SJSA1 (cell line): ENCODE measurements around the gene MATR3. TPM values are rescaled to one million over a fixed set of nuclear protein-coding genes. Genes with fewer than 3 reads are reported as not detected.

Experiments
- DNase-seq, 2 experiments: peaks; one replicate each; pipeline ENCODE4 v3.0.0-alpha.2; 2015 to 2020; ENCODE audit warnings: low spot score in 2 of 2, low read depth in 1 of 2
- H3K27ac ChIP-seq: fragments of 250-450 bp; sonication (Bioruptor Pico); 2 replicates; pipeline ENCODE4 v1.5.1; 2020; ENCODE audit warnings: mild to moderate bottlenecking, moderate library complexity
- H3K27me3 ChIP-seq: fragments of 250-450 bp; sonication (Bioruptor Pico); replicated peaks from 2 replicates; pipeline ENCODE4 v1.5.1; 2020; ENCODE audit warnings: mild to moderate bottlenecking, moderate library complexity
- H3K36me3 ChIP-seq: fragments of 250-450 bp; sonication (Bioruptor Pico); 2 replicates; pipeline ENCODE4 v1.5.1; 2020; ENCODE audit warnings: mild to moderate bottlenecking
- H3K4me1 ChIP-seq: fragments of 250-450 bp; sonication (Bioruptor Pico); replicated peaks from 2 replicates; pipeline ENCODE4 v1.6.1; 2021; ENCODE audit warnings: mild to moderate bottlenecking
- H3K4me3 ChIP-seq: fragments of 250-450 bp; sonication (Bioruptor Pico); 2 replicates; pipeline ENCODE4 v1.5.1; 2020; ENCODE audit warnings: mild to moderate bottlenecking
- H3K9me3 ChIP-seq: fragments of 250-450 bp; sonication (Bioruptor Pico); replicated peaks from 2 replicates; pipeline ENCODE4 v1.5.1; 2020; ENCODE audit warnings: mild to moderate bottlenecking
- total RNA-seq: library from RNA; depleted of rRNA; stranded (reverse); fragments of >200 nt; shearing (Covaris generic); gene quantifications from 2 replicates; pipeline ENCODE4 v1.2.3, GENCODE V29; 2014

Gene MATR3
- total RNA-seq, 1 experiment from 2014 or later = 470 TPM

DNA sequence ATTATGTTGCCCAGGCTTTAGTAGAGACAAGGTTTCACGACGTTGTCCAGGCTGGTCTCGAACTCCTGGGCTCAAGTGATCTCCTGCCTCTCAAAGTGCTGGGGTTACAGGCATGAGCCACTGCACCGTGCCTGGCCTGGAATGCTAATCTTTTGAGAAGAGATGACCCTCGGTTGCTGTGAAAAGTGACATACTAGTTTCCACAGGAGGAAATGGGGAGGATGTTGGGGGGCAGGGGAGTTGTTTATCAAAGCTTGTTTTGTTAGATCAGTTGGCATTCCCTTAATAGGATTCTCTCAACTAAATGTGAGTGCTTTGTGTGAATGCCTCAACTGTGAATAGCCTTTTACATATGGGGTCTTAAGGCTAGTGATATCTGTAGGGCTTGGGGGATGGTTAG lies 16.4 kb upstream of the MATR3 start:
- Histone ChIP-seq H3K4me1 (peaks cover 30% of the 10 kb centered on the region), H3K36me3 (peaks cover 62% of the 10 kb centered on the region), H3K9me3 (no peaks in the 10 kb centered on the region), H3K27me3 (no peaks in the 10 kb centered on the region), H3K4me3 (no peak overlapping the region), H3K27ac (no peak overlapping the region)
- DNase-seq = no peak

DNA sequence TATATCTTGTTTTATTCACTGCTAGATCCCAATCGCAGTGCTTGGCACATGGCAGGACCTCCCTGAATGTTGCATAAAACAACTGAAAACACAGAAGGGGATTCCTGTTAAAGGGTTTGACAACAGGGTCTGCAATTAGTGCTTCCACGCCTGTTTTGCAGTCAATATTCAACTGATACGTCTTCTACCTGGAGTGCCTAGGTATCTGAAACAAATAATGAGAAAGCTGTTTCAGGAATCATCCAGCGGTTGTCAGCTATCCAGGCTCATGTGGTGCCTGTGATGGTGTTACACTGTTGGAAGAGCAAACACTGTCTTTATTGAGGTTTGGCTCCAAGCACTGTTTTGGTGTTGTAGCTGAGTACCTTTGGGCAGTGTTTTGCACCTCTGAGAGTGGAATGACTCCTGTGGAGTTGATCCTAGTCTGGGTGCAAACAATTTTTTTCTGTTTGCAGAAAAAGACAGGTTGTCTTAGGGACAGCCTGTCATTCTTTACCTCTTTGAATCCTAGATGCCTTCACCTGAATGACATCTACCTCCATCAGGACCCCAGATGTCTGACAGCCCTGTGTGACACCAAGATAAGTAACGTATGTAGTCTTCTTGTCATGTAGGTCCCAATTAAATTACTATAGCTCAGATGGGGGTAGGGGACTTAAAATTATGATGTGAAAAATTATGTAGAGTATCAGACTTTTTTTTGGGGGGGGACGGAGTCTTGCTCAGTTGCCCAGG lies 14.8 kb upstream of the MATR3 start:
- Histone ChIP-seq H3K27me3 (no peaks in the 10 kb centered on the region), H3K4me3 (no peak overlapping the region), H3K27ac (no peak overlapping the region), H3K4me1 (peaks cover 15% of the 10 kb centered on the region), H3K36me3 (peaks cover 78% of the 10 kb centered on the region), H3K9me3 (no peaks in the 10 kb centered on the region)
- DNase-seq = no peak

DNA sequence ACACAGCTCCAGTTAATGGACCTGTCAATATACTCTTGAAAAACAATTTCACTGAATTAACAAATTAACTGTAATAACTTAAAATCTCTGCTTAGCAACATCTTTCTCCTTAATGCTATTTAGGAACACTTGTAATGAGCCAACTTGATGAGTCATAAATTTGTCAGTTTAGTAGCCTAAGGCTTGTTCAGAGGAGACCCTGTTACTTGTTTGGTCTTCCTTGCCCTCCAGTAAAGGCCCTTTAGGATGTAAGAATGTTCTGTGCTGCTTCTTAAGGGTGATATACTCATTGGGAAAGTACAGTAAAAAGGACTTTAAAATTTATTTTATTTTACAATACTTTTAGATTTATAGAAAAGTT lies 11.4 kb upstream of the MATR3 start:
- peaks cover 90% of the 10 kb centered on the region for H3K36me3 ChIP-seq
- no peaks in the 10 kb centered on the region for H3K27me3 ChIP-seq
- DNase-seq = no peak
- H3K27ac ChIP-seq = no peak overlapping the region
- no peaks in the 10 kb centered on the region for H3K9me3 ChIP-seq
- no peak overlapping the region for H3K4me3 ChIP-seq
- H3K4me1 ChIP-seq = peaks cover 6% of the 10 kb centered on the region

DNA sequence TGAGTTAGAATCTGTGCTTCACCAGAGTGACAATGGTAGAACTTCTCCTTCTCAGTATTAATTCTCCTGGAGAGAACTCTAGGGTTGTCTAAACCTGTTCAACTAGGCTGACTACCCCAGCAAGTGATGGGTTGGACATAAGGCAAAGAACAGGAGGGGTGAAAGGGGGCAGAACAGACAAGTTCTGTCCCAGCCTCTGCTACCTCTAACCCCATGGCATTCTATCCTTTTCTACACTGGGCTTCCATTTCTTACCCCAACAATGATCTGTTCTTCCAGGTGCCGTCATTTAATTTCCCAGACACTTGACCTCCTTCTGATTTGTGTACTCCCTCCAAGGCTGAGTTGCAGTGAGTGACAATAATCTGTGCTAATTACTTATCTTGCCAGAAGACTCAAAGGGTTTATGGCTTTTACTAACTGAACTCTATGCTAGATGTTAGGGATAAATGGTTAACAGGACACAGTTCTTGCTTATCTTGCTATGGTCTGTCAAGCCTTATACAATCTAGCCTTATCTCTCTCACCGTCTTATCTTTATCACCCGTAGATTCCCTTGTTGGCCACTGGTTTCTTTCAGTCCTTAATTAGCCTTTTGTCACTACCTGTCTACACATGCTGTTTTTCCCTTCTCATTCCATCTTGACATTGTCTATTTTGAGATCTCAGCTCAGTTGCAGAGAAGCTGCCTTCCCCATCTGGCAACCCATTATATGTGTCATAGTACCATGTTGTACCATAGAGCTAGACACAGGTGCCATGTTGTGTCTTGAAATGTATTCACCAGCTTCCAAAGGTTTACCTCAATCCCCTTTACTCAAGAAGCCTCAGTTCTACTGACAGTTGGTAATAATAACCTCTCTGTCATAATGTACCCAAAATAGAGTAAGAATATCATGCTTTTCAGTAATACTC lies 10.0 kb upstream of the MATR3 start:
- no peaks in the 10 kb centered on the region for H3K9me3 ChIP-seq
- no peak overlapping the region for H3K4me3 ChIP-seq
- no peak overlapping the region for H3K27ac ChIP-seq
- H3K4me1 ChIP-seq = peaks cover 6% of the 10 kb centered on the region
- H3K36me3 ChIP-seq = peaks cover 83% of the 10 kb centered on the region
- H3K27me3 ChIP-seq = no peaks in the 10 kb centered on the region
- peak in 1 of 2 experiments; percentile 12 for DNase-seq

DNA sequence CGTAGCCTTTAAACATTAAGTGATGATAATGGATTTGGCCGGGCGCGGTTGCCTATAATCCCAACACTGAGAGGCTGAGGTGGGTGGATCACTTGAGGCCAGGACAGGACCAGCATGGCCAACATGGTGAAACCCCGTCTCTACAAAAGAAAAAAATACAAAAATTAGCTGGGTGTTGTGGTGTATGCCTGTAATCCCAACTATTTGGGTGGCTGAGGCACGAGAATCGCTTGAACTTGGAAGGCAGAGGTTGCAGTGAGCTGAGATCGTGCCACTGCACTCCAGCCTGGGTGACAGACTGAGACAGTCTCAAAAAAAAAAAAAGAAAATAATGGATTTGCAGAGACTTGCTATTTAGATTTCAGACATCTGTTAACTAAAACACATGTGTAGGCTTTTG lies 9.2 kb upstream of the MATR3 start:
- no peak overlapping the region for H3K27ac ChIP-seq
- peak in 1 of 2 experiments; percentile 12 for DNase-seq
- peaks cover 75% of the 10 kb centered on the region for H3K36me3 ChIP-seq

DNA sequence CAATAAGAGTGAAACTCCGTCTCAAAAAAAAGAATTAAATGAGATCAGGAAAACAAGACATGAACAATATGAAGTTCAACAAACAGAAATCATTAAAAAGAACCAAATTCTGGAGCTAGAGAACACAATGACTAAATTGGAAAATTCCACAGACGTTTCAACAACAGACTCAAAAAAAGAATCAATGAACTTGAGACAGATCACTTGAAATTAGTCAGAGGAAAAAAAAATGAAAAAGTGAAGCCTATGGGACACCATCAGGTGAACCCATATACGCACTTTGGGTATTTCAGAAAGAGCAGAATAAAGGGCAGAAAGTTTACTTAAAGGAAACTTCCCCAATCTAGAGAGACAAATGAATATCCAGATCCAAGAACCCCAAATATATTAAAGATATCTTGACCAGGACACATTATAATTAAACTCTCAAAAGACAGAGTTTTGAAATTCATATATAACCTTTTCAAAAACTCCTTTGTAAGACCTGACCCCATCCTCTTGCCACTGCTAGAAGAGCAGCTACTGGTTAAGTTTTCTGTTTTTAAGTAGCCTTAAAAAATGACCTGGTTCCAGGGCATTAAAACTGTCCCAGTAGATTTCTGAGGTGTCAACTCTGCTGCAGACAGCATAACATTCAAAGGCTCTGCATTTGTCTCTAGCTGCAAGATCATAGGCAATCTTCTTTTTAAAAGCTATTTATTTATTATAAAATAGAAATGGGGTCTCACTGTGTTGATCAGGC lies 7.7 kb upstream of the MATR3 start:
- H3K4me3 ChIP-seq = no peak overlapping the region
- H3K27ac ChIP-seq = no peak overlapping the region
- H3K9me3 ChIP-seq = no peaks in the 10 kb centered on the region
- H3K36me3 ChIP-seq = peaks cover 60% of the 10 kb centered on the region
- H3K4me1 ChIP-seq = peaks cover 6% of the 10 kb centered on the region
- no peaks in the 10 kb centered on the region for H3K27me3 ChIP-seq
- DNase-seq = no peak

More for the DNA sequence above, 9.2 kb upstream of the MATR3 start:
- Histone ChIP-seq H3K9me3 (no peaks in the 10 kb centered on the region), H3K4me1 (peaks cover 6% of the 10 kb centered on the region), H3K27me3 (no peaks in the 10 kb centered on the region), H3K4me3 (no peak overlapping the region)

DNA sequence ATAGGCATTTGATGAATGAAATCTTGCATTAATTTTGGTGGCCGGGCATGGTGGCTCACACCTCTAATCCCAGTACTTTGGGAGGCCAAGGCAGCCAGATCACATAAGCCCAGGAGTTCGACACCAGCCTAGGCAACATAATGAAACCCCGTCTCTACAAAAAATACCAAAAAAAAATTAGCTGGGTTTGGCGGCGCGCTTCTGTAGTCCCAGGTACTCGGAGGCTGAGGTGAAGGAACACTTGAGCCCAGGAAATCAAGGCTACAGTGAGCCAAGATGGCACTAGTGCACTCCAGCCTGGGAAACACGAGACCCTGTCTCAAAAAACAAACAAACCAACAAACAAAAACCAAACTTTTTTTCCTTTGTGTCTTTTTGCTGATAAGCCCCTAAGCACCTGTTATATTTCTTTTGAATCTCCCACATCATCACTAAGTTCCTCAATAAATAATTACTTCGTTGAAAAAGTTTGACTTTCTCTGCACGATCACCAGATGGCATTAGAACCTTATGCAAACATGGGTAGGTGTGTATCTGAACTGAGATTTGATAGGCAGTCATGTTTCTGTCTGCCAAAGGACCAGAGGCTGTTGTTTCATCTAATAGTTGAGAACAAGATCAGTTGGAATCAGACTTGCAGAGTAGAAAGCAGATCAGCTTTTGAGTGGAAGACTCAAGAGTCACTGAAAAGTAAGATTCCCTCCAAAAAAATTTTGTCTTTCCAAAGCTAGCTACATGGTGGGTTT lies 5.5 kb upstream of the MATR3 start:
- H3K27me3 ChIP-seq = no peaks in the 10 kb centered on the region
- peaks cover 38% of the 10 kb centered on the region for H3K36me3 ChIP-seq
- H3K4me3 ChIP-seq = no peak overlapping the region
- H3K9me3 ChIP-seq = no peaks in the 10 kb centered on the region
- H3K4me1 ChIP-seq = peaks cover under 1% of the 10 kb centered on the region; the same call in 1 of the 2 replicates
- DNase-seq = no peak
- no peak overlapping the region for H3K27ac ChIP-seq

DNA sequence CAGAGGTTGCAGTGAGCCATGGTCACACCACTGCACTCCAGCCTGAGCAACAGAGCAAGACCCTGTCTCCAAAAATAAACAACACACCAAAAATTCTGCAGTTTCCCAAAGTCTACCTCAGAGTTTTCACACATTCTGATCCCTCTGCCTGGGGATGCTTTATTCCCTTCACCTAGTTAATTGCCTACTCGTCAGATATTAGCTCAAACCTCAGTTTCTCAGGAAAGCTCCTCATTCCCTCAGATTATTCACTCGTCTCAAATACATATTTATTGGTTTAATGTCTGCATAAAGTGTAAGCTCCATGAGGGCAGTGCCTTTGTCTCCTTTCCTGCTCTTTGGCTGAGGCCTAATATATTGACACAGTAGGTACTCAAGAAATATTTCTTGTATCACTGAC lies 2.5 kb upstream of the MATR3 start:
- DNase-seq = no peak
- Histone ChIP-seq H3K9me3 (no peaks in the 10 kb centered on the region), H3K27ac (no peak overlapping the region), H3K4me1 (peaks cover 9% of the 10 kb centered on the region), H3K27me3 (no peaks in the 10 kb centered on the region), H3K36me3 (peaks cover 33% of the 10 kb centered on the region), H3K4me3 (no peak overlapping the region)

DNA sequence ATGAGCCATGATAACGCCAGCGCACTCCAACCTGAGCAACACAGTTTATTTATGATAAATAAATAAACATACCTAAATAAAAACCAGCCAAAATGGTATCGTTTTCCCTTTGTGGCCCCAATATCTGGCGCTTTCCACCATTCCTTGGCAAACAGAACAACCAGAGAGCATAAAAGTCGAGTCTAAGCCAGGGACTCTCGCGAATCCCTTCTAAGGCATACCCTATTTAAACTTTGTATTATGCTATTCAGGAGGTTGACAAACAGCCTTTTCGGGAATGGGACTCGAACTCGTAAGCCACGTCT lies 386 bp upstream of the MATR3 start:
- peaks cover 37% of the 10 kb centered on the region for H3K36me3 ChIP-seq
- H3K9me3 ChIP-seq = no peaks in the 10 kb centered on the region
- H3K4me3 ChIP-seq = peak overlapping the region; percentile 87
- H3K27ac ChIP-seq = peak overlapping the region; percentile 97
- DNase-seq = no peak
- H3K27me3 ChIP-seq = no peaks in the 10 kb centered on the region
- peaks cover 9% of the 10 kb centered on the region for H3K4me1 ChIP-seq

DNA sequence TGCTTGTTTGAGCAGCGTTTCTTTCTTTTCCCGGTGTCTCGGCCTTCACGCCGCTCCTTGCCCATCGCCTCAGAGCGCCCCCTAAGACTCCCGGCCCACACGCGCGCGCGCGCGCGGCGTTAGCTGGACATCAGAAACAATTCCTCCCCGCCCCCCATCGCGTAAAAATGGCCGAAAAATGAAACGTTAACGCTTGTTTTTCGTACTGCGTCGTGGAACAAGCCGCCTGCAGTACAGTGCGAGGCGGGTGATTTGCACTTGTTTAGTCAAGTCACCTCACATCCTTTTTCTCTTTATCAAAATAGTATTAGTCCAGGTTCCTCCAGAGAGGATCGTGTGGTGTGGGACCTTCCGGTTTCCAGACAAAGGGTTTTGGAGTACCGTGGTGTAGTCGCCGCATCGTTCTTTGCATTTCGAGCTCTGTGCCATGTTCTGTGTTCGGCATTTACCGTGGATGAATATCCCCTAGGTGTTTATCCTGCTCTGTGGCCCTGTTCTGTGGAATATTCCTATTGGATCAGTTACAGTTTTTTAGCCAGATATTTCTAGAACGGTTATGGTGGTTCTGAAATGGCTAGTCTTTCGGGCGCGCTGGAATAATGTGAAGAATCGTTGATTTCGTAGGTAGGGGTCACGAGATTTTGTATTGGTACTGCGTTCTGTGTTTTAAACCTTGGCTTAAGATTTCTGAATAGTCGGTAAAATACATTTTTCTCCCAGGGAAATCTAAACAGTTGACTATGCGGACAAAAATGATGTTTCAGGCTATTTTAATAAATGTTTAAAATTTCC lies 1.0 kb downstream of the MATR3 start:
- Histone ChIP-seq H3K27ac (peak overlapping the region; percentile 97), H3K9me3 (no peaks in the 10 kb centered on the region), H3K4me3 (peak overlapping the region; percentile 87), H3K36me3 (peaks cover 47% of the 10 kb centered on the region), H3K4me1 (peaks cover 9% of the 10 kb centered on the region), H3K27me3 (no peaks in the 10 kb centered on the region)
- peak; percentile 92 to 96 for DNase-seq

DNA sequence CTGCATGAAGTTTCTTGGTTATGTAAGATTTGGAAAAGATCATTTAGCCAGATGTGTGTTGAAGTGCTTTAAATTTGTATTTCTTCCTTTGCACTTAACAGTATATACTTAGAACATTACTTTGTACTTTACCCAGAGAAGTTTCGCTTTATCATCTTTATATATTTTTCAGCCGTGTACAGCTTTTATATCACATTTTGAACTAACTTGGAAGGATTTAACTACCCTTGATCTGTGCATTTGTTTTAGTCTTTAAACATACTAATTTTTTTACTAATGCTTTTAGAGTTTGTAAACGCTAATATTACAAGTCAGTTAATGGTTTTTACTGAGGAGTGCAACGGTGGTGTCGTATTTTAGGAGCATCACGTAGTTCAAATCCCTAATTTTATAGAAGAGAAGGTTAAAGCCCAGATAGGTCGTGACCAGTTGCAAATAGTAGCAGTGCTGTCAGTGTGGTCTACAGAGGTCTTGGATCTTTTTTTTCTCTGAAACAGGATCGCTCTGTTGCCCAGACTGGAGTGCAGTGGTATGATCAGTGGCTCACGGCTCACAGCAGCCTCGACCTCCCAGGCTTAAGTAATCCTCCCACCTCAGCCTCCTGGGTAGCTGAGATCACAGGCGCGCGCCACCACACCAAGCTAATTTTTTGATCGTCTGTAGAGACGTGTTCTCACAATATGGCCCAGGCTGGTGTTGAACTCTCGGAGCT lies 2.0 kb downstream of the MATR3 start:
- DNase-seq = peak in 1 of 2 experiments; percentile 15

DNA sequence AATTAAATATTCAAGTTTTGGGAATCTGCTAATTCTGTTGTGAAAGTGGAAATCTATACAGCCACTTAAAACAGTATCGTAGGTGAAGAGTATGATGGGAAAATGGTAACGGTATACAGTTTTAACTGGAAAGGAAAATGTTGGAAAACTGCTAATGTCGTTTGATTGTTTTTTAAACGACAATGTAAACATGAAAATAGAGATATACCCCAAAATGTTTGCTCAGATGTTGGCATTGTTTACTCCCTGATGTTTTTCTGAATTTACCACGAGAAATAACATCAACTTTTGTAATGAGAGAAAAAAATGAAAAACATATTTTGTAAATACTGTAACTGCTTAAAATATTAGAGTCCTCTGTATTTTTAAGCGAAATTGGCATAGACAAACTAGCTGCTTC lies 2.7 kb downstream of the MATR3 start:
- Histone ChIP-seq H3K36me3 (peaks cover 47% of the 10 kb centered on the region), H3K9me3 (no peaks in the 10 kb centered on the region), H3K27me3 (no peaks in the 10 kb centered on the region), H3K27ac (no peak overlapping the region), H3K4me1 (peaks cover 9% of the 10 kb centered on the region), H3K4me3 (no peak overlapping the region)
- no peak for DNase-seq

More for the DNA sequence above, 2.0 kb downstream of the MATR3 start:
- no peaks in the 10 kb centered on the region for H3K9me3 ChIP-seq
- H3K36me3 ChIP-seq = peaks cover 47% of the 10 kb centered on the region
- H3K4me3 ChIP-seq = peak overlapping the region; percentile 87
- H3K27ac ChIP-seq = peak overlapping the region; percentile 97; the same call in 1 of the 2 replicates
- H3K27me3 ChIP-seq = no peaks in the 10 kb centered on the region
- peaks cover 9% of the 10 kb centered on the region for H3K4me1 ChIP-seq
